ENCODE measurements around the gene CNIH4.
"Not testable (repeated sequence)": the region's sequence is repeated elsewhere in the genome, so short reads cannot be mapped to it uniquely, and the experiment has no call there.

The CNIH4 gene

GRCh38 chr1:224356685-224357625, at the start of gene CNIH4:
Gene CNIH4 (plus strand): TSS chr1:224356879. CDS start chr1:224356925, 46 bp downstream.
- Histone ChIP-seq H3K4me3 (ENCODE audit: low read depth in 1 of 2, low read length in 2 of 2) (peak within 1 kb of the TSS; percentile 65 to 96), H3K27me3 (ENCODE audit: low read depth, low read length) (no peaks in the 10 kb centered on the region), H3K4me1 (ENCODE audit: control insufficient read depth in 1 of 2, insufficient read depth in 2 of 2, low read length in 2 of 2) (peaks cover 9 to 19% of the 10 kb centered on the region in 2 donors), H3K9me3 (ENCODE audit: control insufficient read depth in 1 of 2, low read length in 2 of 2) (no peaks in the 10 kb centered on the region), H3K36me3 (ENCODE audit: control insufficient read depth in 1 of 2, insufficient read depth in 2 of 2, low read length in 2 of 2) (no peaks in the 10 kb centered on the region), H3K27ac (ENCODE audit: low read length) (peak within 1 kb of the TSS; percentile 68)

- no peaks in the 10 kb centered on the region for H3K27me3 ChIP-seq (ENCODE audit: low read depth, low read length)
- H3K36me3 ChIP-seq (ENCODE audit: control insufficient read depth in 1 of 2, insufficient read depth in 2 of 2, low read length in 2 of 2), result peaks cover 27 to 67% of the 10 kb centered on the region in 2 donors
- H3K4me1 ChIP-seq (ENCODE audit: control insufficient read depth in 1 of 2, insufficient read depth in 2 of 2, low read length in 2 of 2), result no peaks in the 10 kb centered on the region
- no peak overlapping the region for H3K4me3 ChIP-seq (ENCODE audit: low read depth in 1 of 2, low read length in 2 of 2)
- H3K27ac ChIP-seq (ENCODE audit: low read length), result no peak overlapping the region
- H3K9me3 ChIP-seq (ENCODE audit: control insufficient read depth in 1 of 2, low read length in 2 of 2), result no peaks in the 10 kb centered on the region
Observed at GRCh38 chr1:224308064-224308463, 48.6 kb upstream of the CNIH4 start.

GRCh38 chr1:224311503-224311902, 45.2 kb upstream of the CNIH4 start:
- not testable (repeated sequence) for H3K27me3 ChIP-seq (ENCODE audit: low read depth, low read length); H3K4me1 ChIP-seq (ENCODE audit: control insufficient read depth in 1 of 2, insufficient read depth in 2 of 2, low read length in 2 of 2); H3K4me3 ChIP-seq (ENCODE audit: low read depth in 1 of 2, low read length in 2 of 2); H3K9me3 ChIP-seq (ENCODE audit: control insufficient read depth in 1 of 2, low read length in 2 of 2); H3K27ac ChIP-seq (ENCODE audit: low read length)
- peaks cover 30 to 66% of the 10 kb centered on the region in 2 donors for H3K36me3 ChIP-seq (ENCODE audit: control insufficient read depth in 1 of 2, insufficient read depth in 2 of 2, low read length in 2 of 2)

- H3K4me1 ChIP-seq (ENCODE audit: control insufficient read depth in 1 of 2, insufficient read depth in 2 of 2, low read length in 2 of 2), result no peaks in the 10 kb centered on the region
- peaks cover 30 to 61% of the 10 kb centered on the region in 2 donors for H3K36me3 ChIP-seq (ENCODE audit: control insufficient read depth in 1 of 2, insufficient read depth in 2 of 2, low read length in 2 of 2)
- no peak overlapping the region for H3K4me3 ChIP-seq (ENCODE audit: low read depth in 1 of 2, low read length in 2 of 2)
- H3K9me3 ChIP-seq (ENCODE audit: control insufficient read depth in 1 of 2, low read length in 2 of 2), result no peaks in the 10 kb centered on the region
- H3K27me3 ChIP-seq (ENCODE audit: low read depth, low read length), result no peaks in the 10 kb centered on the region
- H3K27ac ChIP-seq (ENCODE audit: low read length), result no peak overlapping the region
Observed at GRCh38 chr1:224312025-224312424, 44.7 kb upstream of the CNIH4 start.

GRCh38 chr1:224317383-224318045, 39.2 kb upstream of the CNIH4 start:
- no peak overlapping the region for H3K4me3 ChIP-seq (ENCODE audit: low read depth in 1 of 2, low read length in 2 of 2)
- no peak overlapping the region for H3K27ac ChIP-seq (ENCODE audit: low read length)

GRCh38 chr1:224321706-224322105, 35.0 kb upstream of the CNIH4 start:
- Histone ChIP-seq H3K27ac (ENCODE audit: low read length) (no peak overlapping the region), H3K36me3 (ENCODE audit: control insufficient read depth in 1 of 2, insufficient read depth in 2 of 2, low read length in 2 of 2) (peaks cover 4 to 10% of the 10 kb centered on the region in 2 donors), H3K4me1 (ENCODE audit: control insufficient read depth in 1 of 2, insufficient read depth in 2 of 2, low read length in 2 of 2) (no peaks in the 10 kb centered on the region)

More at GRCh38 chr1:224317383-224318045, 39.2 kb upstream of the CNIH4 start:
- H3K4me1 ChIP-seq (ENCODE audit: control insufficient read depth in 1 of 2, insufficient read depth in 2 of 2, low read length in 2 of 2), result no peaks in the 10 kb centered on the region
- no peaks in the 10 kb centered on the region for H3K27me3 ChIP-seq (ENCODE audit: low read depth, low read length)
- peaks cover 24 to 28% of the 10 kb centered on the region in 2 donors for H3K36me3 ChIP-seq (ENCODE audit: control insufficient read depth in 1 of 2, insufficient read depth in 2 of 2, low read length in 2 of 2)
- no peaks in the 10 kb centered on the region for H3K9me3 ChIP-seq (ENCODE audit: control insufficient read depth in 1 of 2, low read length in 2 of 2)

GRCh38 chr1:224325959-224326358, 30.7 kb upstream of the CNIH4 start:
- H3K4me1 ChIP-seq (ENCODE audit: control insufficient read depth in 1 of 2, insufficient read depth in 2 of 2, low read length in 2 of 2), result peaks cover 0 to 18% of the 10 kb centered on the region in 2 donors
- H3K27ac ChIP-seq (ENCODE audit: low read length), result no peak overlapping the region

More at GRCh38 chr1:224321706-224322105, 35.0 kb upstream of the CNIH4 start:
- Histone ChIP-seq H3K9me3 (ENCODE audit: control insufficient read depth in 1 of 2, low read length in 2 of 2) (no peaks in the 10 kb centered on the region), H3K27me3 (ENCODE audit: low read depth, low read length) (no peaks in the 10 kb centered on the region), H3K4me3 (ENCODE audit: low read depth in 1 of 2, low read length in 2 of 2) (no peak overlapping the region)

GRCh38 chr1:224328644-224329043, 28.0 kb upstream of the CNIH4 start:
- Histone ChIP-seq H3K36me3 (ENCODE audit: control insufficient read depth in 1 of 2, insufficient read depth in 2 of 2, low read length in 2 of 2) (no peaks in the 10 kb centered on the region), H3K4me3 (ENCODE audit: low read depth in 1 of 2, low read length in 2 of 2) (peak overlapping the region in 1 of 2 donors; percentile 99), H3K27ac (ENCODE audit: low read length) (no peak overlapping the region)

More at GRCh38 chr1:224325959-224326358, 30.7 kb upstream of the CNIH4 start:
- Histone ChIP-seq H3K4me3 (ENCODE audit: low read depth in 1 of 2, low read length in 2 of 2) (no peak overlapping the region), H3K36me3 (ENCODE audit: control insufficient read depth in 1 of 2, insufficient read depth in 2 of 2, low read length in 2 of 2) (no peaks in the 10 kb centered on the region), H3K9me3 (ENCODE audit: control insufficient read depth in 1 of 2, low read length in 2 of 2) (no peaks in the 10 kb centered on the region), H3K27me3 (ENCODE audit: low read depth, low read length) (no peaks in the 10 kb centered on the region)

GRCh38 chr1:224329484-224329841, 27.2 kb upstream of the CNIH4 start:
- H3K36me3 ChIP-seq (ENCODE audit: control insufficient read depth in 1 of 2, insufficient read depth in 2 of 2, low read length in 2 of 2), result no peaks in the 10 kb centered on the region
- peak overlapping the region; percentile 85 to 99 for H3K4me3 ChIP-seq (ENCODE audit: low read depth in 1 of 2, low read length in 2 of 2)
- no peaks in the 10 kb centered on the region for H3K27me3 ChIP-seq (ENCODE audit: low read depth, low read length)
- peak overlapping the region; percentile 97 for H3K27ac ChIP-seq (ENCODE audit: low read length)
- H3K4me1 ChIP-seq (ENCODE audit: control insufficient read depth in 1 of 2, insufficient read depth in 2 of 2, low read length in 2 of 2), result peaks cover 0 to 22% of the 10 kb centered on the region in 2 donors
- H3K9me3 ChIP-seq (ENCODE audit: control insufficient read depth in 1 of 2, low read length in 2 of 2), result no peaks in the 10 kb centered on the region

More at GRCh38 chr1:224328644-224329043, 28.0 kb upstream of the CNIH4 start:
- Histone ChIP-seq H3K4me1 (ENCODE audit: control insufficient read depth in 1 of 2, insufficient read depth in 2 of 2, low read length in 2 of 2) (peaks cover 0 to 22% of the 10 kb centered on the region in 2 donors), H3K27me3 (ENCODE audit: low read depth, low read length) (no peaks in the 10 kb centered on the region), H3K9me3 (ENCODE audit: control insufficient read depth in 1 of 2, low read length in 2 of 2) (no peaks in the 10 kb centered on the region)

- Histone ChIP-seq H3K9me3 (ENCODE audit: control insufficient read depth in 1 of 2, low read length in 2 of 2) (no peaks in the 10 kb centered on the region), H3K4me1 (ENCODE audit: control insufficient read depth in 1 of 2, insufficient read depth in 2 of 2, low read length in 2 of 2) (peaks cover 0 to 22% of the 10 kb centered on the region in 2 donors), H3K4me3 (ENCODE audit: low read depth in 1 of 2, low read length in 2 of 2) (peak within 1 kb of the TSS; percentile 85 to 99), H3K27ac (ENCODE audit: low read length) (peak within 1 kb of the TSS; percentile 97), H3K36me3 (ENCODE audit: control insufficient read depth in 1 of 2, insufficient read depth in 2 of 2, low read length in 2 of 2) (no peaks in the 10 kb centered on the region), H3K27me3 (ENCODE audit: low read depth, low read length) (no peaks in the 10 kb centered on the region)
Observed at GRCh38 chr1:224329842-224330753, 26.6 kb upstream of the CNIH4 start, which contains the start of gene NVL. Gene NVL (minus strand): TSS chr1:224330172. CDS start chr1:224330127, 45 bp downstream.
